K562 (cell line): Measurements from ENCODE around the gene ALG14. TPM values are rescaled to one million over a fixed set of nuclear protein-coding genes. Genes with fewer than 3 reads are reported as not detected.
A peak's percentile ranks its signal among the peaks of the same experiment; 100 is the strongest.

Experiments used
- CBX5 ChIP-seq: IDR thresholded peaks from 2 replicates; pipeline ENCODE4 v1.6.1; 2014; ENCODE audit warnings: low read depth, borderline replicate concordance
- CHAMP1 ChIP-seq: fragments of 450-650 bp; IDR thresholded peaks from 2 replicates; pipeline ENCODE4 v1.6.1; 2016; ENCODE audit warnings: mild to moderate bottlenecking
- DPF2 ChIP-seq: fragments of 450-650 bp; IDR thresholded peaks from 2 replicates; pipeline ENCODE4 v1.6.1; 2016
- EHMT2 ChIP-seq: fragments of 450-650 bp; IDR thresholded peaks from 2 replicates; pipeline ENCODE4 v1.6.1; 2018; ENCODE audit warnings: antibody characterized with exemption
- ESRRA ChIP-seq: fragments of 450-650 bp; IDR thresholded peaks from 2 replicates; pipeline ENCODE4 v1.6.1; 2014; ENCODE audit warnings: low read depth, mild to moderate bottlenecking, moderate library complexity, borderline replicate concordance
- FOXP1 ChIP-seq: sonication (generic); formaldehyde crosslinking; IDR thresholded peaks from 2 replicates; pipeline ENCODE4 v1.8.0; 2022; ENCODE audit warnings: mild to moderate bottlenecking, missing genetic modification reagents
- HCFC1 ChIP-seq: IDR thresholded peaks from 2 replicates; pipeline ENCODE4 v1.6.1; 2012; ENCODE audit warnings: low read depth, low read length, improper control_type of control experiment
- NR0B1 ChIP-seq: fragments of 450-650 bp; IDR thresholded peaks from one replicate; pipeline ENCODE4 v1.6.1; 2018; ENCODE audit warnings: mild to moderate bottlenecking, moderate library complexity; ENCODE audit not compliant: partially characterized antibody
- POU5F1 ChIP-seq: fragments of 150-350 bp; IDR thresholded peaks from 2 replicates; pipeline ENCODE4 v1.6.1; 2014; ENCODE audit warnings: borderline replicate concordance, low read length, low read depth, mild to moderate bottlenecking; ENCODE audit not compliant: partially characterized antibody
- SRSF9 ChIP-seq: fragments of 200-400 bp; formaldehyde crosslinking; IDR thresholded peaks from 2 replicates; pipeline ENCODE4 v1.6.1; 2017; ENCODE audit warnings: low read depth, low read length, borderline replicate concordance
- TCF7 ChIP-seq: sonication (generic); IDR thresholded peaks from 2 replicates; pipeline ENCODE4 v1.6.1; 2016; ENCODE audit warnings: antibody characterized with exemption, borderline replicate concordance
- TFE3 ChIP-seq: fragments of 450-650 bp; formaldehyde crosslinking; IDR thresholded peaks from 2 replicates; pipeline ENCODE4 v1.4.0; 2020; ENCODE audit warnings: mild to moderate bottlenecking, mixed read lengths
- XRCC4 ChIP-seq: IDR thresholded peaks from one replicate; pipeline ENCODE4 v1.6.1; 2011; ENCODE audit not compliant: insufficient read depth, insufficient read length; ENCODE audit errors: extremely low read depth
- ZBTB7A ChIP-seq: IDR thresholded peaks from 2 replicates; pipeline ENCODE4 v1.6.1; 2011; ENCODE audit warnings: low read depth, mild to moderate bottlenecking, low read length, moderate library complexity, borderline replicate concordance; ENCODE audit not compliant: control insufficient read depth
- ZNF143 ChIP-seq: sonication (generic); formaldehyde crosslinking; IDR thresholded peaks from 2 replicates; pipeline ENCODE4 v1.9.0; 2022; ENCODE audit warnings: mild to moderate bottlenecking, missing genetic modification reagents
- polyA plus RNA-seq, 8 experiments: library from polyadenylated mRNA; depleted of rRNA in 4 of 8; stranded (reverse) in 5 of 8; unstranded in 3 of 8; fragments of >200 nt; fragmentation: Nextera tagmentation in 2 of 8; fragmentation: Illumina TruSeq in 1 of 8; extraction: Ambion mirVana in 2 of 8; extraction: Trizol in 1 of 8; gene quantifications; 2 replicates each; pipeline versions ENCODE4 v1.2.1 to v1.2.3, GENCODE V29; 2011 to 2014; ENCODE audit warnings: inconsistent platforms in 1 of 8, missing spikeins in 1 of 8
- total RNA-seq, 7 experiments: library from RNA; depleted of rRNA in 6 of 7; stranded (reverse); fragments of >200 nt in 6 of 7; fragmentation: Illumina TruSeq in 2 of 7; extraction: Trizol in 2 of 7; gene quantifications; 2 replicates each; pipeline versions ENCODE4 v1.2.1 to v1.2.3, GENCODE V29; 2011 to 2021; ENCODE audit warnings: low replicate concordance in 1 of 7
- TF ChIP-seq, protein P1 (sequence below), 2 experiments: fragments of 450-650 bp in 1 of 2; IDR thresholded peaks; 2 replicates each; pipeline ENCODE4 v1.6.1; 2011 to 2017; ENCODE audit warnings: low read depth in 2 of 2, antibody characterized with exemption in 1 of 2, borderline replicate concordance in 1 of 2, low read length in 1 of 2, mild to moderate bottlenecking in 1 of 2, mixed read lengths in 1 of 2; ENCODE audit not compliant: control insufficient read depth in 1 of 2
- TF ChIP-seq, protein P2 (sequence below): sonication (generic); formaldehyde crosslinking; IDR thresholded peaks from 2 replicates; pipeline ENCODE4 v1.8.0; 2022; ENCODE audit warnings: missing genetic modification reagents, mild to moderate bottlenecking, borderline replicate concordance

Gene ALG14
- total and polyA plus RNA-seq, 9 of the 15 experiments (the other 6 are each of a cell fraction or from before 2014, with no cell fraction given) = 2.8 to 16.2 (median 4.9) TPM

- TF ChIP-seq NR0B1 (no peak), ESRRA (no peak), SRSF9 (no peak), POU5F1 (no peak), TCF7 (no peak), HCFC1 (0 out of 2 replicates have a peak, but pooled peaks have one; percentile 7), XRCC4 (no peak), ZNF143 (CRISPR knock-in tag) (no peak), TFE3 (no peak), FOXP1 (CRISPR knock-in tag) (no peak), CHAMP1 (no peak), CBX5 (no peak), DPF2 (peak; percentile 29), ZBTB7A (peak; percentile 90), EHMT2 (peak; percentile 45; the same call in 1 of the 2 replicates)
- TF ChIP-seq, protein P1, sequence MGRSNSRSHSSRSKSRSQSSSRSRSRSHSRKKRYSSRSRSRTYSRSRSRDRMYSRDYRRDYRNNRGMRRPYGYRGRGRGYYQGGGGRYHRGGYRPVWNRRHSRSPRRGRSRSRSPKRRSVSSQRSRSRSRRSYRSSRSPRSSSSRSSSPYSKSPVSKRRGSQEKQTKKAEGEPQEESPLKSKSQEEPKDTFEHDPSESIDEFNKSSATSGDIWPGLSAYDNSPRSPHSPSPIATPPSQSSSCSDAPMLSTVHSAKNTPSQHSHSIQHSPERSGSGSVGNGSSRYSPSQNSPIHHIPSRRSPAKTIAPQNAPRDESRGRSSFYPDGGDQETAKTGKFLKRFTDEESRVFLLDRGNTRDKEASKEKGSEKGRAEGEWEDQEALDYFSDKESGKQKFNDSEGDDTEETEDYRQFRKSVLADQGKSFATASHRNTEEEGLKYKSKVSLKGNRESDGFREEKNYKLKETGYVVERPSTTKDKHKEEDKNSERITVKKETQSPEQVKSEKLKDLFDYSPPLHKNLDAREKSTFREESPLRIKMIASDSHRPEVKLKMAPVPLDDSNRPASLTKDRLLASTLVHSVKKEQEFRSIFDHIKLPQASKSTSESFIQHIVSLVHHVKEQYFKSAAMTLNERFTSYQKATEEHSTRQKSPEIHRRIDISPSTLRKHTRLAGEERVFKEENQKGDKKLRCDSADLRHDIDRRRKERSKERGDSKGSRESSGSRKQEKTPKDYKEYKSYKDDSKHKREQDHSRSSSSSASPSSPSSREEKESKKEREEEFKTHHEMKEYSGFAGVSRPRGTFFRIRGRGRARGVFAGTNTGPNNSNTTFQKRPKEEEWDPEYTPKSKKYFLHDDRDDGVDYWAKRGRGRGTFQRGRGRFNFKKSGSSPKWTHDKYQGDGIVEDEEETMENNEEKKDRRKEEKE (IDR thresholded peaks at IDR 0.05; ENCODE audit: borderline replicate concordance in 1 of 2, control insufficient read depth in 1 of 2, low read depth in 2 of 2, low read length in 1 of 2) = no peak
- TF ChIP-seq, protein P2, sequence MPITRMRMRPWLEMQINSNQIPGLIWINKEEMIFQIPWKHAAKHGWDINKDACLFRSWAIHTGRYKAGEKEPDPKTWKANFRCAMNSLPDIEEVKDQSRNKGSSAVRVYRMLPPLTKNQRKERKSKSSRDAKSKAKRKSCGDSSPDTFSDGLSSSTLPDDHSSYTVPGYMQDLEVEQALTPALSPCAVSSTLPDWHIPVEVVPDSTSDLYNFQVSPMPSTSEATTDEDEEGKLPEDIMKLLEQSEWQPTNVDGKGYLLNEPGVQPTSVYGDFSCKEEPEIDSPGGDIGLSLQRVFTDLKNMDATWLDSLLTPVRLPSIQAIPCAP (CRISPR knock-in tag) = no peak
These were observed 11.8 kb upstream of the ALG14 start (continued) for GRCh38 chr1:95084317-95085176.
